GM23338 (cell line): Measurements from ENCODE around the gene RASL11A. TPM values are rescaled to one million over a fixed set of nuclear protein-coding genes. Genes with fewer than 3 reads are reported as not detected.

Experiments used
- ATAC-seq: fragments of 200-7000 bp; cut with Tn5 transposase; 3 replicates; pipeline ENCODE4 v1.9.1; 2020
- DNase-seq: peaks from one replicate; pipeline ENCODE4 v3.0.0-alpha.2; 2015; ENCODE audit warnings: low spot score
- H2AFZ ChIP-seq: fragments of 200-600 bp; sonication (generic); 2 replicates; pipeline ENCODE4 v1.8.0; 2016; ENCODE audit warnings: antibody characterized with exemption, mild to moderate bottlenecking, moderate library complexity
- H3F3A ChIP-seq: fragments of 200-600 bp; sonication (generic); replicated peaks from 2 replicates; pipeline ENCODE4 v1.8.0; 2017; ENCODE audit warnings: antibody characterized with exemption, mixed run types, low read depth
- H3K27ac ChIP-seq: fragments of 200-600 bp; sonication (generic); 2 replicates; pipeline ENCODE4 v1.6.1; 2016; ENCODE audit warnings: low read depth
- H3K27me3 ChIP-seq: fragments of 200-600 bp; sonication (generic); 2 replicates; pipeline ENCODE4 v1.8.0; 2016; ENCODE audit warnings: mild to moderate bottlenecking, mixed run types, moderate library complexity; ENCODE audit not compliant: insufficient read depth
- H3K36me3 ChIP-seq: fragments of 200-600 bp; sonication (generic); 2 replicates; pipeline ENCODE4 v1.8.0; 2016; ENCODE audit warnings: mild to moderate bottlenecking; ENCODE audit not compliant: insufficient read depth
- H3K4me1 ChIP-seq: fragments of 200-600 bp; sonication (generic); 2 replicates; pipeline ENCODE4 v1.8.0; 2016; ENCODE audit warnings: mild to moderate bottlenecking, moderate library complexity; ENCODE audit not compliant: insufficient read depth
- H3K4me2 ChIP-seq: fragments of 200-600 bp; sonication (generic); 2 replicates; pipeline ENCODE4 v1.7.1; 2017; ENCODE audit warnings: mixed run types
- H3K4me3 ChIP-seq: fragments of 200-600 bp; sonication (generic); 2 replicates; pipeline ENCODE4 v1.6.1; 2016; ENCODE audit warnings: mixed run types
- H3K79me2 ChIP-seq: fragments of 200-600 bp; sonication (generic); replicated peaks from 2 replicates; pipeline ENCODE4 v1.8.0; 2017; ENCODE audit warnings: mild to moderate bottlenecking; ENCODE audit not compliant: insufficient read depth
- H3K9me2 ChIP-seq: fragments of 200-600 bp; sonication (generic); 2 replicates; pipeline ENCODE4 v1.8.0; 2017; ENCODE audit not compliant: insufficient read depth
- H4K20me1 ChIP-seq: fragments of 200-600 bp; sonication (generic); replicated peaks from 2 replicates; pipeline ENCODE4 v1.8.0; 2017; ENCODE audit warnings: mild to moderate bottlenecking; ENCODE audit not compliant: insufficient read depth
- H3K27ac Mint-ChIP-seq: 2 replicates; pipeline ENCODE4 v1.8.0; 2020; ENCODE audit warnings: inconsistent platforms, mild to moderate bottlenecking, moderate library complexity, mixed read lengths
- H3K27me3 Mint-ChIP-seq: 3 replicates; pipeline ENCODE4 v1.8.0; 2022; ENCODE audit warnings: low read depth, mild to moderate bottlenecking, moderate library complexity, mixed read lengths, inconsistent platforms; ENCODE audit not compliant: insufficient read depth, poor library complexity
- H3K36me3 Mint-ChIP-seq: 3 replicates; pipeline ENCODE4 v1.8.0; 2021; ENCODE audit warnings: low read depth, mild to moderate bottlenecking, inconsistent platforms, moderate library complexity, mixed read lengths
- H3K4me1 Mint-ChIP-seq: 3 replicates; pipeline ENCODE4 v1.8.0; 2020; ENCODE audit warnings: mild to moderate bottlenecking, inconsistent platforms, mixed read lengths
- H3K4me3 Mint-ChIP-seq: 3 replicates; pipeline ENCODE4 v1.8.0; 2021; ENCODE audit warnings: moderate library complexity, mild to moderate bottlenecking, inconsistent platforms, mixed read lengths
- H3K9me3 Mint-ChIP-seq: 3 replicates; pipeline ENCODE4 v1.8.0; 2020; ENCODE audit warnings: moderate library complexity, mild to moderate bottlenecking, inconsistent platforms, mixed read lengths
- CREB1 ChIP-seq: fragments of 250-450 bp; sonication (Bioruptor Pico); IDR thresholded peaks from 2 replicates; pipeline ENCODE4 v1.5.0; 2020; ENCODE audit warnings: low read depth, mild to moderate bottlenecking, moderate library complexity
- CTCF ChIP-seq, 2 experiments: fragments of 200-600 bp in 1 of 2; sonication (generic) in 1 of 2; conservative IDR thresholded peaks; 2 replicates each; pipeline versions ENCODE4 v1.5.1 to v1.6.1; 2016 to 2017; ENCODE audit warnings: antibody characterized with exemption in 2 of 2, low read depth in 2 of 2, mild to moderate bottlenecking in 2 of 2, moderate library complexity in 1 of 2
- ETS1 ChIP-seq: IDR thresholded peaks from 2 replicates; pipeline ENCODE4 v1.6.1; 2016; ENCODE audit warnings: antibody characterized with exemption
- EZH2 ChIP-seq: fragments of 200-600 bp; sonication (generic); IDR thresholded peaks from one replicate; pipeline ENCODE4 v1.8.0; 2017; ENCODE audit warnings: antibody characterized with exemption, mild to moderate bottlenecking, low read depth; ENCODE audit not compliant: unreplicated experiment
- EZH2phosphoT487 ChIP-seq: fragments of 200-600 bp; sonication (generic); IDR thresholded peaks from one replicate; pipeline ENCODE4 v1.8.1; 2018; ENCODE audit warnings: antibody characterized with exemption; ENCODE audit not compliant: unreplicated experiment
- JUNB ChIP-seq: IDR thresholded peaks from one replicate; pipeline ENCODE4 v1.6.1; 2016; ENCODE audit warnings: antibody characterized with exemption; ENCODE audit not compliant: unreplicated experiment
- NANOG ChIP-seq: IDR thresholded peaks from 2 replicates; pipeline ENCODE4 v1.6.1; 2016; ENCODE audit warnings: antibody characterized with exemption, borderline replicate concordance
- REST ChIP-seq: IDR thresholded peaks from one replicate; pipeline ENCODE4 v1.6.1; 2018; ENCODE audit warnings: antibody characterized with exemption; ENCODE audit not compliant: unreplicated experiment
- STAT1 ChIP-seq: IDR thresholded peaks from one replicate; pipeline ENCODE4 v1.6.1; 2016; ENCODE audit warnings: antibody characterized with exemption; ENCODE audit not compliant: unreplicated experiment
- ZNF114 ChIP-seq: fragments of 250-450 bp; sonication (Bioruptor Pico); IDR thresholded peaks from 2 replicates; pipeline ENCODE4 v1.5.0; 2020; ENCODE audit warnings: mild to moderate bottlenecking, moderate library complexity
- polyA plus RNA-seq: library from polyadenylated mRNA; unstranded; fragments of >200 nt; fragmentation: Nextera tagmentation; extraction: Ambion mirVana; gene quantifications from 2 replicates; pipeline ENCODE4 v1.2.1, GENCODE V29; 2016
- total RNA-seq: library from RNA; depleted of rRNA; stranded (reverse); fragments of >200 nt; shearing (Covaris generic); gene quantifications from 2 replicates; pipeline ENCODE4 v1.2.3, GENCODE V29; 2014

The RASL11A gene
- total and polyA plus RNA-seq, 2 experiments from 2014 or later, result 1.9 to 3.3 TPM

- no peak for DNase-seq
- H3K79me2 ChIP-seq, result no peaks in the 10 kb centered on the region
Observed at GRCh38 chr13:27302643-27303262, 32.1 kb downstream of the RASL11A start.

More at GRCh38 chr13:27302643-27303262, 32.1 kb downstream of the RASL11A start:
- Mint-ChIP-seq H3K4me1 (no peaks in the 10 kb centered on the region), H3K4me3 (no peak overlapping the region), H3K27ac (no peak overlapping the region), H3K27me3 (peaks cover 6% of the 10 kb centered on the region), H3K36me3 (no peaks in the 10 kb centered on the region), H3K9me3 (peaks cover 2% of the 10 kb centered on the region; the same call in 2 of the 3 replicates)
- Histone ChIP-seq H3K4me3 (no peak overlapping the region), H3F3A (no peaks in the 10 kb centered on the region), H4K20me1 (no peaks in the 10 kb centered on the region), H3K9me2 (no peaks in the 10 kb centered on the region), H3K4me2 (no peak overlapping the region), H3K27ac (no peak overlapping the region), H3K36me3 (no peaks in the 10 kb centered on the region), H3K4me1 (no peaks in the 10 kb centered on the region), H2AFZ (no peak overlapping the region), H3K27me3 (no peaks in the 10 kb centered on the region)
- no peak for TF ChIP-seq CREB1
- TF ChIP-seq ETS1, result no peak
- TF ChIP-seq EZH2, result no peak
- TF ChIP-seq ZNF114, result no peak
- no peak for TF ChIP-seq JUNB
- TF ChIP-seq EZH2phosphoT487, result no peak
- no peak for TF ChIP-seq NANOG
- TF ChIP-seq CTCF (conservative IDR thresholded peaks at IDR 0.05; ENCODE audit: low read depth in 2 of 2), result no peak
- TF ChIP-seq STAT1, result no peak
- no peak for TF ChIP-seq REST
- no peak for ATAC-seq
